Choroid plexus epithelial cell (primary cell): ENCODE results near the gene RNASE7.

Experiments
- DNase-seq: peaks from one replicate; pipeline ENCODE4 v3.0.0-alpha.2; 2010; ENCODE audit warnings: low read depth
- H3K4me3 ChIP-seq: 2 replicates; pipeline ENCODE4 v1.5.1; 2011; ENCODE audit warnings: low read depth, mild to moderate bottlenecking, control low read depth, low read length, moderate library complexity
- CTCF ChIP-seq: conservative IDR thresholded peaks from 2 replicates; pipeline ENCODE4 v1.5.1; 2011; ENCODE audit warnings: low read depth, mild to moderate bottlenecking, control low read depth, inconsistent platforms, low read length, moderate library complexity

Gene RNASE7

GRCh38 chr14:21068521-21069387, 26.6 kb downstream of the RNASE7 start:
- H3K4me3 ChIP-seq, result peak overlapping the region; percentile 78
- DNase-seq, result peak; percentile 69

GRCh38 chr14:21069388-21070082, 27.4 kb downstream of the RNASE7 start:
- peak overlapping the region; percentile 78 for H3K4me3 ChIP-seq
- peak; percentile 21 for DNase-seq
- TF ChIP-seq CTCF, result no peak

More at GRCh38 chr14:21068521-21069387, 26.6 kb downstream of the RNASE7 start:
- peak; percentile 82 for TF ChIP-seq CTCF

- TF ChIP-seq CTCF, result no peak
- peak within 1 kb of the TSS; percentile 78 for H3K4me3 ChIP-seq
- DNase-seq, result peak; percentile 43
Measured at GRCh38 chr14:21070083-21070609, 28.0 kb downstream of the RNASE7 start, which contains the start of gene ARHGEF40. TSS of gene ARHGEF40 (plus strand) at chr14:21070304. CDS start at chr14:21070397, 93 bp downstream.

- peak overlapping the region; percentile 78 for H3K4me3 ChIP-seq
- DNase-seq, result peak; percentile 48
- TF ChIP-seq CTCF, result no peak
Measured at GRCh38 chr14:21070610-21071224, 28.6 kb downstream of the RNASE7 start.

GRCh38 chr14:21071225-21072030, 29.3 kb downstream of the RNASE7 start:
- peak; percentile 17 for TF ChIP-seq CTCF
- peak overlapping the region; percentile 78 for H3K4me3 ChIP-seq
- peak; percentile 95 for DNase-seq

GRCh38 chr14:21072031-21072473, 29.9 kb downstream of the RNASE7 start:
- DNase-seq, result peak; percentile 82
- TF ChIP-seq CTCF, result peak; percentile 30
- peak overlapping the region; percentile 78 for H3K4me3 ChIP-seq
